GM19351 (cell line): ENCODE results near the gene OR4M1.
"Not testable (repeated sequence)": the region's sequence is repeated elsewhere in the genome, so short reads cannot be mapped to it uniquely, and the experiment has no call there.

Experiments used
- ATAC-seq: cut with Tn5 transposase; IDR thresholded peaks from one replicate; pipeline ENCODE4 v1.9.1; 2021; ENCODE audit warnings: mild to moderate bottlenecking, moderate library complexity; ENCODE audit not compliant: unreplicated experiment

OR4M1 gene

DNA sequence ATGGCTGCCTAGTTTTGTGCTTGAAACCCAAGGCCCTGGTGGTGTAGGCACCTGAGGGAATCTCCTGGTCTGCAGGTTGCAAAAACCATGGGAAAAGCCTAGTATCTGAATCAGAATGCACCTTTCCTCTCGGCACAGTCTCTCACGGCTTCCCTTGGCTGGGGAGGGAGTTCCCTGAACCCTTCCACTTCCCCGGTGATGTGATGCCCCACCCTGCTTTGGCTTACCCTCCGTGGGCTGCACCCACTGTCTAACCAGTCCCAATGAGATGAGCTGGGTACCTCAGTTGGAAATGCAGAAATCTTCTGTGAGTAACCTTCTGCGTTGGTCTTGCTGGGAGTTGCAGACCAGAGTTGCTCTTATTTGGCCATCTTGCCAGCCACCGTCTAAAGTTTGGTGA is 47.7 kb downstream of the OR4M1 start:
- not testable (repeated sequence) for ATAC-seq

DNA sequence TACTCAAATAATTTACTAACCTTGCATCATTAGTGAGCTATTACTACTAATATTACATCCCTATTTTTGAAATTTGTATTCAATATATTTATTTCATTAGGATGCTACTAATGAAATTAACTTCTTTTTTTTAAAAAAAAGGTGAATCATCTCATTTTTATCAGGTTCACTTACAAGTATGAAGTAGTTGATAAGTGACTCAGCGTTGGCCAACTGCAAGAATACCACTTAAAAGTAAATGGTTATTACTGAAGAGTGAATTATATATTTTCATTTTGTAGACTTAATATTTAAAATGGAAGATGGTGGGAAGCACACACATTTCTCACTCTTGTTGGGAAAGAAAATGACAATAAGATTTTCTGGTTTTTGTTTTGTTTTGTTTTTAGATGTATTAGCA is 49.9 kb downstream of the OR4M1 start:
- ATAC-seq = no peak

DNA sequence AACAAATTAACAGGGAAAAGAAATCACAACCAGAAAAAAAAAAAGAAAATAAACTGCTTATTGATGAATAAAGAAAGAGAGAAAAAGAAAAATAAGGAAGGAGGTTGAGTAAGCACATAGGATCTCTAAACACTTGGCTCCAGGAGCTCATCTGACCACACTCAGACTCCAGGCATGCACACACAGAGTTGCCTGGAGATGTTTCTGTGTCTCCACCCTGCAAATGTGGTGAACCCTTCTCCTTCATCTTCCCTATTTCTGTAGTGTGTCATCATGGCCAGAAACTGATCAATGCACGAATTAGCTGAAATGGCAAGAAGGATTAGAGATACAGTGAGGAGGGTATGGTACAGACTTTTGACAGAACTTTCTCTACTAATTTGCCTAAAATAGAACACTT is 50.5 kb downstream of the OR4M1 start:
- ATAC-seq = no peak

DNA sequence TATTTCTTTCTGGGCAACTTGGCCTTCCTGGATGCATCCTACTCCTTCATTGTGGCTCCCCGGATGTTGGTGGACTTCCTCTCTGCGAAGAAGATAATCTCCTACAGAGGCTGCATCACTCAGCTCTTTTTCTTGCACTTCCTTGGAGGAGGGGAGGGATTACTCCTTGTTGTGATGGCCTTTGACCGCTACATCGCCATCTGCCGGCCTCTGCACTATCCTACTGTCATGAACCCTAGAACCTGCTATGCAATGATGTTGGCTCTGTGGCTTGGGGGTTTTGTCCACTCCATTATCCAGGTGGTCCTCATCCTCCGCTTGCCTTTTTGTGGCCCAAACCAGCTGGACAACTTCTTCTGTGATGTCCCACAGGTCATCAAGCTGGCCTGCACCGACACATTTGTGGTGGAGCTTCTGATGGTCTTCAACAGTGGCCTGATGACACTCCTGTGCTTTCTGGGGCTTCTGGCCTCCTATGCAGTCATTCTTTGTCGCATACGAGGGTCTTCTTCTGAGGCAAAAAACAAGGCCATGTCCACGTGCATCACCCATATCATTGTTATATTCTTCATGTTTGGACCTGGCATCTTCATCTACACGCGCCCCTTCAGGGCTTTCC is 54.4 kb downstream of the OR4M1 start:
- ATAC-seq = not testable (repeated sequence)

DNA sequence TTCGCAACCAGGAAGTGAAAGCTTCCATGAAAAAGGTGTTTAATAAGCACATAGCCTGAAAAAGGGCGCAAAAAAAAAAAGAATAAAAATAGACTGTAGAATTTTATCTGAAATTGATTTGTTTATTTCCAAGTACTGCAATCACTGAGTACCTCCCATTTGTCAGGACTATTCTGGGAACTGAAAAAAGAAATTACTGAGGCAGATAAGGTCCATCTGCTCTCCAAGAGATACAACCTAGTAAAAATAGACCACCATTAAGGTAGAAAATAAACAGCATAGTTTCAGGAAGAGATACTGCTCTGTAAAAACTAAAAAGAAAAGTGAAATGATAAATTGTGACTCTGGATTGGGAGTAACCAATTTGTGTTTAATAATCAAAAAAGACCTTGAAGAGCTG is 55.0 kb downstream of the OR4M1 start:
- ATAC-seq = no peak
